ENCODE data around the gene UBQLNL. TPM values are rescaled to one million over a fixed set of nuclear protein-coding genes. Genes with fewer than 3 reads are reported as not detected.

Gene UBQLNL
- total RNA-seq, 1 experiment from 2014 or later = 0.72 TPM

GRCh38 chr11:5467527-5467926 is 49.0 kb downstream of the UBQLNL start:
- Histone ChIP-seq H3K9me3 (ENCODE audit: control insufficient read depth, insufficient read depth, low read depth, low read length) (no peaks in the 10 kb centered on the region), H3K36me3 (ENCODE audit: control insufficient read depth, insufficient read depth, low read length) (no peaks in the 10 kb centered on the region), H3K4me3 (ENCODE audit: low read depth in 2 of 2, low read length in 2 of 2) (no peak overlapping the region), H3K27ac (ENCODE audit: low read length) (no peak overlapping the region), H3K27me3 (ENCODE audit: control insufficient read depth, insufficient read depth, low read length) (peaks cover 5% of the 10 kb centered on the region), H3K4me1 (ENCODE audit: control insufficient read depth, insufficient read depth, low read length) (no peaks in the 10 kb centered on the region)
- ChIA-PET CTCF (no interaction called here), POLR2A (no interaction called here)
- DNase-seq (ENCODE audit: low read depth, low spot score) = no peak
- TF ChIP-seq TCF7L2 (IDR thresholded peaks at IDR 0.05; ENCODE audit: low read depth, low read length) = no peak
- TF ChIP-seq POLR2AphosphoS5 (IDR thresholded peaks at IDR 0.05; ENCODE audit: low read depth, low read length) = no peak
- TF ChIP-seq SIN3A (IDR thresholded peaks at IDR 0.05; ENCODE audit: borderline replicate concordance, insufficient read depth, low read depth, low read length) = no peak
- ATAC-seq = no peak
- in situ Hi-C loops (cut with HindIII; ENCODE audit: low pct_unique_long_range_greater_than_20kb, low sequenced_read_pairs) = no loop called here
- BruUV-seq (replicated peaks) = no TSS peak
- intact Hi-C loops (cut with micrococcal nuclease; ENCODE audit: unreplicated experiment) = no loop called here

Other genes with a start within 250 kb of the UBQLNL start
- gene HBE1, start 246.8 kb downstream of the UBQLNL start, total RNA-seq (2021; ENCODE audit: unreplicated experiment) = 3.2 TPM
- gene OR51B4, start 214.8 kb downstream of the UBQLNL start, total RNA-seq (2021; ENCODE audit: unreplicated experiment) = not detected
- not detected for gene OR51B2, start 192.4 kb downstream of the UBQLNL start, total RNA-seq (2021; ENCODE audit: unreplicated experiment)
- not detected for gene OR51B5, start 173.2 kb downstream of the UBQLNL start, total RNA-seq (2021; ENCODE audit: unreplicated experiment)
- not detected for gene OR51B6, start 165.2 kb downstream of the UBQLNL start, total RNA-seq (2021; ENCODE audit: unreplicated experiment)
- gene OR51M1, start 132.9 kb downstream of the UBQLNL start, total RNA-seq (2021; ENCODE audit: unreplicated experiment) = not detected
- not detected for gene OR51Q1, start 94.6 kb downstream of the UBQLNL start, total RNA-seq (2021; ENCODE audit: unreplicated experiment)
- not detected for gene OR51I1, start 75.2 kb downstream of the UBQLNL start, total RNA-seq (2021; ENCODE audit: unreplicated experiment)
- gene OR51I2, start 67.4 kb downstream of the UBQLNL start, total RNA-seq (2021; ENCODE audit: unreplicated experiment) = not detected
- gene OR52D1, start 28.0 kb downstream of the UBQLNL start, total RNA-seq (2021; ENCODE audit: unreplicated experiment) = not detected
- not detected for gene UBQLN3, start 6.7 kb downstream of the UBQLNL start, total RNA-seq (2021; ENCODE audit: unreplicated experiment)
- 0.15 TPM for gene OR52H1, start 31.8 kb upstream of the UBQLNL start, total RNA-seq (2021; ENCODE audit: unreplicated experiment)
- not detected for gene OR52B6, start 64.2 kb upstream of the UBQLNL start, total RNA-seq (2021; ENCODE audit: unreplicated experiment)
- gene TRIM6, start 79.9 kb upstream of the UBQLNL start, total RNA-seq (2021; ENCODE audit: unreplicated experiment) = 53.8 TPM
- 1.5 TPM for gene TRIM34, start 108.3 kb upstream of the UBQLNL start, total RNA-seq (2021; ENCODE audit: unreplicated experiment)
- gene TRIM5, start 168.4 kb upstream of the UBQLNL start, total RNA-seq (2021; ENCODE audit: unreplicated experiment) = 56.1 TPM
- 1.4 TPM for gene TRIM22, start 173.1 kb upstream of the UBQLNL start, total RNA-seq (2021; ENCODE audit: unreplicated experiment)
- gene OR56B1, start 219.7 kb upstream of the UBQLNL start, total RNA-seq (2021; ENCODE audit: unreplicated experiment) = not detected
- not detected for gene OR52N4, start 237.5 kb upstream of the UBQLNL start, total RNA-seq (2021; ENCODE audit: unreplicated experiment)

All from Panc1 (cell line).